HG03442 (cell line): ENCODE data around the gene KLHL22.
"Not testable (repeated sequence)": the region's sequence is repeated elsewhere in the genome, so short reads cannot be mapped to it uniquely, and the experiment has no call there.

Source experiments
- ATAC-seq: cut with Tn5 transposase; IDR thresholded peaks from one replicate; pipeline ENCODE4 v1.9.1; 2021; ENCODE audit warnings: mild to moderate bottlenecking, moderate library complexity; ENCODE audit not compliant: unreplicated experiment

Gene KLHL22

DNA sequence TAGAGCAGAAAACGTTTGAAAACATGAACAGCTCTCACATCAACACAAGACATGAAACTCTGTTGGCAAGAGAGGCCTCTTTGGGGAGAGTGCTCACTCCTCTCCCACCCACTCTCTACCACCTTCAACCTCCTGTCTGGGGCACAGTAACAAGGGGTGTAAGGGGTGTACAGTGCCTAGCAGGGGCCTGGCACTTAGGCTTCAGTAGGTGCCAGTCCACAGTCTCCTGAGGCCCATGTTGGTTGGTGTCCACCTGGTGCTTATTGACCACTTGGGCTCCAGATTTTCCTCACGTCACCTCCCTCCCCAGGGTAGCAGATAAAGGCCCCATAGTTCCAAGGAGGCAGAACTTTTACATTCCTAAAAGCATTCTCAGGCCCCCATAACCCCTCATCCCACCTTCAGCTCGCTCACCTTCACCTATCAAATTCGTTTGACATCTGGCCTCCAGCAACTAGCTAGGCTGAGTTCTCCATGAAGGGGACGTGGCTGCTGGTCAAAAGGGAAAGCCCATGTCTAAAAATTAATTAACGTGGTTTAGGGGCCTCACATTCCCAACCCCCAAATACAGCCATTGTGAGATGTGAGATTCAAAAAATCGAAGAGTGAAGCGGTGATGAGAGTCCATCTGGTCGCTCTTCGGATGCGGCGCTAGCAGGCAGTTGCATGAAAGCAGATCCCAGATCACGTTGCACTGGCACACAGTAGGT is 11.1 kb upstream of the KLHL22 start:
- ATAC-seq: no peak

DNA sequence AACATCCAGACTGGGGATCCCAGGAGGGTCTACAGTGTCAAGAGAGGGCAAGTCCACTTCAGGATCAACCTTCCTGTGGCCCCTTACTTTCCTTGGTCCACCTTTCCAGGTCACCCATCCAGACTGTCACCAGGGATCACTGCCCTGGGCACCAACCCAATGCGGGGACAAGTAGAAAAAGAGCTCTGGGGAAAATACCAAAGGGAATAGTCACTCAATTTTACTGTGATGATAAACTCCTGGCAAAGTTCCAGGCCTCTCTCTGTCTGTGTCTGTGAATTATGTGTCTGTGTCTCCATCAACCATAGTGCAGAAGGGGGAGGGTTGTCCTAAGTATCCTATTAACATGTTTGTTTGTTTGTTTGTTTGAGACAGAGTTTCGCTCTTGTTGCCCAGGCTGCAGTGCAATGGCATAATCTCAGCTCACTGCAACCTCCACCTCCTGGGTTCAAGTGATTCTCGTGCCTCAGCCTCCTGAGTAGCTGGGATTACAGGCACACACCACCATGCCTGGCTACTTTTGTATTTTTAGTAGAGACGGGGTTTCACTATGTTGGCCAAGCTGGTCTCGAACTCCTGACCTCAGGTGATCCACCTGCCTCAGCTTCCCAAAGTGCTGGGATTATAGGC is 8.8 kb upstream of the KLHL22 start:
- not testable (repeated sequence) for ATAC-seq

DNA sequence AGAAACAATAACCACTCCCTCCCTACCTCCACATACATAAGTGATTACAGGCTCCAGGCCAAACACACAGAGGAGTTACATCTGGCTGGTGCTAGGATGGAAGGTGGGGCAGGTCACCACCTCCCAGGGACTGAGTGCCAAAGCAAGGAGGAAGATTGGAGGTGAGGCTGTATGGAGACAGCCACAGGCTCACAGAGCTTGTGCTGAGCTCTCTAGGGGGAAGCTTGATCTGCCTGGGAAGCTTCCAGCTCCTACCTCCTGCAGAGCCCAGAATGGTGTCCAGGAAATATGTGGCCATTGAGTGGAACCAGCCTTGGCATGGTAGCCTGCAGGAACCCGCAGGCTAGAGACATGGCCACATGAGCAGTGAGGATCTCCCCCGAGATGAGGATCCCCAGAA is 8.2 kb upstream of the KLHL22 start:
- no peak for ATAC-seq

DNA sequence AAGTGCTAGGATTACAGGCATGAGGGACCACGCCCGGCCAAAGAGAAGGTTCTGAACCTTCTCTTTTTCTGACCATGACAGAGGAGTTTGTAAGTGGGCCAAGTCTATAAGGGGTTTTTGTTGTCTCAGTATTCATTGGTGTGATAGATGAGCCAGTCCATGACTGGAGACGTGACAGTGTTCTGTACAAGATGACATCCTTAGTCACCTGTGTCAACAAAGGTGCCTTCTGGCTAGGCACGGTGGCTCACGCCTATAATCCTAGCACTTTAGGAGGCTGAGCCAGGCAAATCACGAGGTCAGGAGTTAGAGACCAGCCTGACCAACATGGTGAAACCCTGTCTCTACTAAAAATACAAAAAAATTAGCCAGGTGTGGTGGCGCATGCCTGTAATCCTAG is 4.2 kb upstream of the KLHL22 start:
- ATAC-seq: no peak

DNA sequence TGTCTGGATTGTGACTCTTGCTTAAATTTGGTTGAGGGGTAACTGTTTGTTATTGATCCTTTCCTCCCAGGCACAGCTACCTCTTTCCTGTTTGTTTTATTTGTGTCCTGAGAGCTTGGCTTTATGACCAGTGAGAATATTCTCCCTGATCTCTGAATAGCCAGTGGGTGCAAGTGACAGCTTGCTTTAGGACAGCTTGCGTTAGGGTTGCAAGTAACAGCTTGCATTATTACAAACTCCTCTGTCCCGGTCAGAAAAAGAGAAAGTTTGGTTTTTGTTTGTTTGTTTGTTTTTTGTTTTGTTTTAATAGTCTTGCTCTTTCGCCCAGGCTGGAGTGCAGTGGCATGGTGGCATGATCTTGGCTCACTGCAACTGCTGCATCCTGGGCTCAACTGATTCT is 3.3 kb upstream of the KLHL22 start:
- ATAC-seq: no peak

DNA sequence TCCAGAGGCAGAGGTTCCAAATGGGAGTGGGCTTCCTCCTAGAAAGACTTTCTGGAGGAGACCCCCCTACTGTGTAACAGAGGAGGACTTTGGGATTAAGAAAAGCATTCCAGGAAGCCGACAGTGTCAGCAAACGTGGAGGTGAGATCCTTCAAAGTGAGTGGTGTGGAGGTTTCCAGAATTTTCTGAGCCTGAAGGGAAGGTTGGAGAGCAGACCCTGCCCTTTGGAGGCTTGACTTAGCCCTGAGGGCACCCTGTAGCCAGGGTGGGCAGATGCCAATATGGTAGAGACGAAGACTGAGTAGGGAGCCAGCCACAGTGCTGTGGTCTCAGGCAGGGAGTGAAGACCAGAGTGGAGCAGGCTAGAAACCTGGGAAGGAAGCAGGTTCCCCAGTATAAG is 1.8 kb upstream of the KLHL22 start:
- ATAC-seq: no peak

DNA sequence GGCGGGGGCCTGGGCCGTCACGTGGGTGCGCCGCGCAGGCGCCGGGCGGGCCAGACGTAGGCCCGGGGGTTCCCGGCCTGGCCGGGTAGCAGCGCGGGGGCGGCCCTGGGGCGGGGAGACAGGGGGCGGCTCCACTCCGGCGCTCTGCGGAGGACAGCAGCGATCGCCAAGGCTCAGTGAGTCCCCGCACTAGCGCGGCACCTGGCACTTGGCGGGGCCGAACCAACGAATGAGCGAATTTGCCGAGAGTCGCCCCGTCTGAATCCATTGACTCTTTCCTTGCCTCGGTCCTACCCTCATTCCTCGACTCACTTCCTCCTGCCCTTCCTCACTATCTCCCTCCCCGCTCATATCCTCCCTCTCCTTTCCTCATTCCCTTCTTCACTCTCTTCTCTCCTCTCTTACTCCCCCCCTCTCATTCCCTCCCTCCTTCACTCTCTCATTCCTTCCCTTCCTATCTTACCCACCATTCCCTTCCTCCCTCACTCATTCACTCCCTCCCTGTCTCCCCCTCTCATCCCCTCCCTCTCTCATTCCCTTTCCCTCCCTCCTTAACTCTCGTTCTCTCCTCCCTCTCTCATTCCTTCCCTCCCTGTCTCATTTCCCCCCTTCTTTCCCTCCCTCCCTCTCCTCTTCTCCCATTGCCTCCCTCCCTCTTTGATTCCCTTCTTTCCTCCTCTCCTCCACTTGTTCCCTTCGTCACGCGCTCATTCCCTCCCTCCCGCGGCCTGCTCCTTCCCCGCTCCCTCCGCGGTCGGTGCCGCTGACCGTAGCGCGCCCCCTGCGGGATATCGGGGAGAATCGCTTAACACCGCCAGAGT is 476 bp upstream of the KLHL22 start:
- peak; percentile 69 for ATAC-seq

DNA sequence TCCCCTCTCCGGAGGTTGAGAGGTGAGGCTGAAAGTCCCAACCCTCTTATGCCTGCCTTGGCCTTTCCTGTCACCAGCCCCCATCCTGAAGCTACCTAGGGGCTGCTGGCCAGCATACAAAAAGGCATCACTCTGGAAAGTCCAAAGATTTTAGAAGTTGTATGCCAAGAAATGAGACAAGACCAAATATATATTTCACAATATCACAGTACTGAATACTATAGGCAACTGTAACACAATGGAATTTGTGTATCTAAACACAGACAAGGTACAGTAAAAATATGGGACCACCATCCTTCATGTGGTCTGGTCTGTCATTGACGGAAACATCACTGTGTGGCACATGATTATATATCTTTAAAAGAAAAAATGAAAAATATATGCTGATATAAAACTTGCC is 4.2 kb downstream of the KLHL22 start:
- no peak for ATAC-seq

DNA sequence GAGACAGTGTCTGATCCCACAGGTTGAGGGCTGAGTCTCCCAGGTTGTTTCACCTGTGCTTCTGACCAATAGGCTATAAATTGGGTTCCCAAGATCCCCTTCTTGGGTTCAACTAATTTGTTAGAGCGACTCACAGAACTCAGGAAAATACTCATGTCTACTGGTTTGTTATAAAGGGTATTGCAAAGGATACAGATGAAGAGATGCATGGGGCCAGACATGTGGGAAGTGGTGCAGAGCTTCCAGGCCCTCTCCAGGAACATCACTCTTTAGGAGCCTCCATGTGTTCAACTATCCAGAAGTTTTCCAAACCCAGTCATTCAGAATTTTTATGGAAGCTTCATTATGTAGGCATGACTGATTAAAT is 4.7 kb downstream of the KLHL22 start:
- no peak for ATAC-seq

DNA sequence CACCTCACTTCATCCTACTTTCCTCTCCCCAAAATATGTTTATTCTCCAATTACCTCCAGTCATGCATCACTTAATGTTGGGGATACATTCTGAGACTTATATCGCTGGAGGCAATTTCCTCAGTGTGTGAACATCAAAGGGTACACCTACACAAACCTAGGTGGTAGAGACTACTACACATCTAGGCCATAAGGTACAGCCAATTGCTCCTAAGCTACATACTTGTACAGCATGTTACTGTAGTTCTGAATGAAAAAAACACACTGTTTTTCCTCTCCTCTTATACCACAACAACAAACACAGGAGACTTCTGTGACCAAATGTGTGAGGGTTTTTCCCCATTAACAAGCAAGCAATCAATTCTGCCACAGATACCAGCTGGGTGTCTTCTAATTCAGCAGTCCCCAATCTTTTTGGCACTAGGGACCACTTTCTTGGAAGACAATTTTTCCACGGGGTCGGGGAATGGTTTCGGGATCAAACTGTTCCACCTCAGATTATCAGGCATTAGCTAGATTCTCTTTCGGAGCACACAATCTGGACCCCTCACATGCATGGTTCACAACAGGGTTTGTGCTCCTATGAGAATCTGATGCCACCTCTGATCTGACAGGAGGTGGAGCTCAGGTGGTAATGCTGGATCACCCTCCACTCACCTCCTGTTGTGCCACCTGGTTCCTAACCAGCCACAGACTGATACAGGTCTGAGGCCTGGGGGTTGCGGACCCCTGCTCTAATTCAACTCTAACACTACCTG is 5.2 kb downstream of the KLHL22 start:
- ATAC-seq: no peak

DNA sequence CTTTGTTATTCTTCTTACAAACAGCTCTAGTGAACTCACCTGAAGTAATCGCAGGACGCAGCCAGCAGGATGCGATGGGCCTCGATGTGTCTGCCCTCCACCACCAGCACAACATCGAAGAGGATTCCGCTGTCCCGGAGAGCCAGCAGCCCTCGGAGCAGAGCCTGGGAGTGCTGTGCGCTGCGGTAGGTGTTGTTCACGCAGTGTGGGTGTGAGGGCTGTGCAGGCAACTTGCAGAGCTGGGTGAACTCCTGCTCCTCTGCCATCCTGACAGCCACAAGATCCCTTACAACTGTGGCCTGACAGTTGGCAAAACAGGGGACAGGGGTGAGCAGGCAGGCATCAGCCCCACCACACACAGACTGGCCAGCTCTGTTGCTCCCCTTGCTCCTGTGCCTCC is 6.6 kb downstream of the KLHL22 start:
- no peak for ATAC-seq

DNA sequence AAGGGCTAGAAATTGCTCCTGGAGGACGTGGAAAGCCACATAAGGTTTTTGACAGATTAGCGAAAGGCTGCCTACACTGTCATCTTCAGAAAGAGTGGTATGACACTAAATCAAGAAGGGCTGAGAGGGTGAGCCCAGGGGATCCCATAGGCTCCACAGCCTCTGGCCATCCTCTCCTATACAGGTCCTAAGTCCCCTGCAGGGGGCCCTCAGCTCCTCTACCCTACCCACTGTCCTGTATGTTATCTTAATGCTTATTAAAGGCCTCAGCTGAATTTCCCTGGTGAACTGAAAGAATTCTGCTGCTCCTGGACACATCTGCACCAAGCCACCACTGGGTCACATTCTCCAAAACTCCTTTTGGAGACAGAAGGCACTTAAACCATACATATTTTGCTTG is 7.9 kb downstream of the KLHL22 start:
- no peak for ATAC-seq

DNA sequence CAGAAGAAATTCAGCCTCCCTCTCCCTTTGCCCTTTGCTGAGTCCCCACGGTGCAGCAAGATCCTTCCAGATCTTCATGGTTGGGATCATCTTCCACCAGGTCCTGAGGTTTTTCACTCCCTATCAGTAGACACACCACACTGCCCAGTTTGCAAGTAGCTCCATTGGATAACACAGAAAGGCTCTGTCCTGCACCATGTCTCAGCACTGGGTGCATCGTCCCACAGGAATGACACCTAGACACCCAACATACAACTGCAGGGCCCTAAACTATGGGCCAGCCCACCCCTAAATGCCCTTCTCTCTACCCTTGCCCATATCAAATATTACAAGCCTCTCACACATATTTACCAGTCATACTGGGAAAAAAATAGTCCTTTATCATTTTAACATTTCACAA is 9.4 kb downstream of the KLHL22 start:
- ATAC-seq: no peak

DNA sequence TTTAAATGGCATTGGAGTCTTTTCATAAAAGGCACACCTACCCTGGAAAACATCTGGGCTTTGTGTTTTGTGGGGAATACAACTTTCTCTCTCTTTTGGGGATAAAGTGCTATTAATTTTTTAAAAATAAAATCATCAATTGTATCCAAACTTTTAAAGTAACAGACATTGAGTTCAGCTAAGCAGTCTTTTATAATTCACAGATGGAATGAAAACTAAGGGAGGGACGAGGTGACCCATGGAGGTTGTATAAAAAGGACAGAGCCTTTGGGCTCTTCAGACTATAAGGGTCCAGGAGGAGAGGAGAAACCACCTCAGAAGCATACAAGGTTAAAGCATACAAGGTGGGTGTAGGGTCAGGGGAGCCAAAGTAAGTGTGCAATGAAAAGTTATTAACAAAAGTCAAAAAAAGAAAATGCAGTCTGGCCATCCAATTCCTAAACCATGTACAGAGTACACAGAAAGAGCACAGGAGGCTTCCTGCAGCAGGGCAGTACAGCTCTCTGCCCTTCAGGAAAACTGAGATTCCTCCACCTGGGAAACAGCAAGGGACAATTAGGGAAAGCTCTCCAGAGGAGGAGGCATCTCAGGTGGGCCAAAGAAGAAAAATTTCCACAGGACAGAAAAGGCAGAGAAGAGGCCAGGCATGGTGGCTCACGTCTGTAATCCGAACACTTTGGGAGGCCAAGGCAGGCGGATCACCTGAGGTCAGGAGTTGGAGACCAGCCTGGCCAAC is 10.5 kb downstream of the KLHL22 start:
- ATAC-seq: no peak

DNA sequence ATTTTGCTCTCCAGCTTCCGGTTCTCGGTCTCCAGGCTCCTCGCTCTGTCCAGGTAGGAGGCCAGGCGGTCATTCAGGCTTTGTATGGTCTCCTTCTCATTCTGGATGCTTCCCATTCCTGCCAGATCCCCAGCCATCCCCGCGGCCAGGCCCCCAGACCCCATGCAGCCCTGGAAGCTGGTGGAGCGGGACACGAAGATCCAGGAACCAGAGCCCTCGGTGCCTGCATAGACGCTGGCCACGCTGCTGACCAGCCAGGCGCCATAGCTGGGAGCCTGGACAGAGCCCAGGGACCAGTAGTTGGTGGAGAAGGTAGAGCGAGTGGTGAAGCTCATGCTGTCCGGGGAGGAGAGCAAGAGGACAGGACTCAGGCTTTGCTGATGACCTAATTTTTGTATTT is 11.8 kb downstream of the KLHL22 start:
- no peak for ATAC-seq

DNA sequence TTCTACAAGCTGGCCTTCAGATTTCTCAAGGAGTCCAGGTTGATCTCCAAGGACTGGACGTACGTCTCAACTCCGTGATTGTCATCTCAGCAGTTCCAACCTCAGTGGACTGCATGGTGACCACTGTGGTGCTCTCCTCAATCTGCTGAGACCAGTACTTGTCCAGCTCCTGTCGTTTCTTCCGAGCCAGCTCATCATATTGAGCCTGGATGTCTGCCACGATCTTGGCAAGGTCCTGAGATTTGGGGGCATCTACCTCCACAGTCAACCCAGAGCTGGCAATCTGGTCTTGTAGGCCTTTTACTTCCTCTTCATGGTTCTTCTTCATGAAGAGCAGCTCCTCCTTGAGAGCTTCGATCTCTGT is 12.5 kb downstream of the KLHL22 start:
- not testable (repeated sequence) for ATAC-seq

DNA sequence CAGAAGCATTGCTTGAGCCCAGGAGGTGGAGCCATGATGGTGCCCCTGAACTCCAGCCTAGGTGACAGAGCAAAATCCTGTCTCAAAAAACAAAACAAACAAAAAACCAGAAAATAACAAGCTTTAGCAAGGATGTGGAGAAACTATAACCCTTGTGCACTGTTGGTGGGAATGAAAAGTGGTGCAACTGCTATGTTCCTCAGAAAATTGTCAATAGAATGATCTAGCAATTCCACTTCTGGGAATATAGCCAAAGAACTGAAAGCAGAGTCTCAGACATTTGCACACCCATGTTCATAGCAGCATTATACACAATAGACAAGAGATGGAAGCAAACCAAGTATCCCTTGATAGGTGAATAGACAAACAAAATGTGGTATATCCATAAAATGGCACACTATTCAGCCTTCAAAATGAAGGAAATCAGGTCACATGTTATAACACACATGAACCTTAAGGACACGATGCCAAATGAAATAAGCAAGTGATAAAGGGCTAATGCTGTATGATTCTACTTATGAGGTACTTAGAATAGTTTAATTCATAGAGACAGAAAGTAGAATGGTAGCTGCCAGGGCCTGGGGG is 15.9 kb downstream of the KLHL22 start:
- ATAC-seq: no peak

DNA sequence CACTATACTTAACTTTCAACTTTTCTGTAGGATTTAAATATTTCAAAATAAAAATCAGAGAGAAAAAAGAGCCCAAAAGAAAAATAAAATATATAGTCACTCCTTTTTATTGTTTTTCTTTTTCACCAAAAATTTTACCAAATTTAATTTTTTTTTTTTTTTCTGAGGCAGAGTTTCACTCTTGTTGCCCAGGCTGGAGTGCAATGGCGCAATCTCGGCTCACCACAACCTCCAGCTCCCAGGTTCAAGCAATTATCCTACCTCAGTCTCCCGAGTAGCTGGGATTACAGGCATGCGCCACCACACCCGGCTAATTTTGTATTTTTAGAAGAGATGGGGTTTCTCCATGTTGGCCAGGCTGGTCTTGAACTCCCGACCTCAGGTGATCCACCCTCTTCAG is 17.5 kb downstream of the KLHL22 start:
- not testable (repeated sequence) for ATAC-seq

DNA sequence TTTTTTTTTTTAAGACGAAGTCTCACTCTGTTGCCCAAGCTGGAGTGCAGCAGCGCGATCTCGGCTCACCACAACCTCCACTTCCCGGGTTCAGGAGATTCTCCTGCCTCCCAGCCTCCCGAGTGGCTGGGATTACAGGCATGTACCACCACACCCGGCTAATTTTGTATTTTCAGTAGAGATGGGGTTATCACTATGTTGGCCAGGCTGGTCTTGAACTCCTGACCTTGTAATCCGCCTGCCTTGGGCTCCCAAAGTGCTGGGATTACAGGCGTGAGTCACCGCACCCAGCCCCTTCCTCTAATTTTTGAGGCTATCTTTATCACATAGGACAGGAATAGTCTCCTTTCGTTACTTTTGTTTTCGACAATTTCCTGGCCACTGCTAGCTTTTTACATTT is 20.0 kb downstream of the KLHL22 start:
- not testable (repeated sequence) for ATAC-seq

DNA sequence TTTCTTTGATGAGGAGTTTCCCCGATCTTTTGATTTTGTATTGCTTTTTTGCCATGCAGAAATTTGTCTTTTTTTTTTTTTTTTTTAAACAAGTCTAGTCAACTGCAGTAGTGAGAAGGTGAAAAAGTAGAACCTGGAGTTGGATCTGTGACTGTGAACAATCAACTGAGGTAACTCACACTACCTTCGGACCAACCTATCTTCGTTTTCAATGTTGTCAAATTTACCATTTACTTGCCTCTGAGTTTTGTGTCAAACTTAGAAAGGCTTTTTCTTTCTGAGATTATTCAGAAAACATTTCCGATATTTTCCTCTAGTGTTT is 20.5 kb downstream of the KLHL22 start:
- no peak for ATAC-seq
